GM18507 (cell line): ENCODE results near the gene HPS1.

Experiments used
- DNase-seq: peaks from one replicate; pipeline ENCODE4 v3.0.0; 2011; ENCODE audit warnings: low read depth; ENCODE audit not compliant: insufficient read length; ENCODE audit errors: extremely low spot score
- FAIRE-seq: peaks from 2 replicates; lab custom pipeline; 2011; peaks lifted over from hg19 to GRCh38; lab: Jason Lieb, UNC

HPS1 gene

GRCh38 chr10:98466861-98467505, 20.2 kb upstream of the HPS1 start:
- FAIRE-seq, result no peak
- DNase-seq, result no peak

DNA sequence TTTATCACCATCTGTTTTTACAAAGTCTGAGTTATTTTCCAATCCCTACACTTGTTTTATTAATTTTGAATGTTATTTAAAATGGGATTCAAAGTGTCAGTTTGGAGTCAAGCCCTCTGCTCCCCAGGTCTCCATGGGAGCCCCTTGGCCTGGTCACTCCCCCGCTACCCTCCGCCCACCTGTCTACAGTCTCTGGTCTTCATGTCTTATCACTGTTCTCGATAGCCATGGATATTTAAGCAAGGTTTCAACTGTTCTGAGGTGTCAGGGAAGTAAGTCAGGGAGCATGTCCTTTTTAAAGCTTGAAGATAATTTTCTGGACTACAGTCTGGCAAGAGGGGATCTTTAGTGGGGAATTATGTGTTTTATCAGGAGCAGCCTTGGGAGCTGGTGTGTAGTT, 19.1 kb upstream of the HPS1 start:
- no peak for FAIRE-seq

GRCh38 chr10:98463976-98464754, 17.4 kb upstream of the HPS1 start:
- no peak for DNase-seq
- no peak for FAIRE-seq

More for the DNA sequence above, 19.1 kb upstream of the HPS1 start:
- DNase-seq, result no peak

- FAIRE-seq (no peak), DNase-seq (no peak)
Measured at GRCh38 chr10:98463016-98463415, 16.3 kb upstream of the HPS1 start.

DNA sequence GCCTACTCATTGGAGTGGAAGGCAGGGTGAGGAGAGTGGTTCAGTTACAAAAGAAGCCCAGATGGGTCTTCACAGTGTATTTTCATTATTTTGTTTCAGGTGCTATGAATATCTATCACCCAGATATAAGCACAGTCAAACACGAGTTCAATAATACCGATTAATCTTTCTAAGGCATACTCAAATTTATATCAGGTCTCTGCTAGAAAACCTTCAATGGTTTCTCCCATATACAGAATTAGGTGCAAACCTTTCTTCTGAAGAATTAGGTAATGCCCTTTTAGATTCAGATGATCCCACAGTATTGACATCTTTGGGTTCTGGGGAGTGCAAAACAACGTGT, 14.7 kb upstream of the HPS1 start:
- no peak for DNase-seq
- no peak for FAIRE-seq

GRCh38 chr10:98460837-98461499, 14.2 kb upstream of the HPS1 start:
- DNase-seq (no peak), FAIRE-seq (no peak)

DNA sequence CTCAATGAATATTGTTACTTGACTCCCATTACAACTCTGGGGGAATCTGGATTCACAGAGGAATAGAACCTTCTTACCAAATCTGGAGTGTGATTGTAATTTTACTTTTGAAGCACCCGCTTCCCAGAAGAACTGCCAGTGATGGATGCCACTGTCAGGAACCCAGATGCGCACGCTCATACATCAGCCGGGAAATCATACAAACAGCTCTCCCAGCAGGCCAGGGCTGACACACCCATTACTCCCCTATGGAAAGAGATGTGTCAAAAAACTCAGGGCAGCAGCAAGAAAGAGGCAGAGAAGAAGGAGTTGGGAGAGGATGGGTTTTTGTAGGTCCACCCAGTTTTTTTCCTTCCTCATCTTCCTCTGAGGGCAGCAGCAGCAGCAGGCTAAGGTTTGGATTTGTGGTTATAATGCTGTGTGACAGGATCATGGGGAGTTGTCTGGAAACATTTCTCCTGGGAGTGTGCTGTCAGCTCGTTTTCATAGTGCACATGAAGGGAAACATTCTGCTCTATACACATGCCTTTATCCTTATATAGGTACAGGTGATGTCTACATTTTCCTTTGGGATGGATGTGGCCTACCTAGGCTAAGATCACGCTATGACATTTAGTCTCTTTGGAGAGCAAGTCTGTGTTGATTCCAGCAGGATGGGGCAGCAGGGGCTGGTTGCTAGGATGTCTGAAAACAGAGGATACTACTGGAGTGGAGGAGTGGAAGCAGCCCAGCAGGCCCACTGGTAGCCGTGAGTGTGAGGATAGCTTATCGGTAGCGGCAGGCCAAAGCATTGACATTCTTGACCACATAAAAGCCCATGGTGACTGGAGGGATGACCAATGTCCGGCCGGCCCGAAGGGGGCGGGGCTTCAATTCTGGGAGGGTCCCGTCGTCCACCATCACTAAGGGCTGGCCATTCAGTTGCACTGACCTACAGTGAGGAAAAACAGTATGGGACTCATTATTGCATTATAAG, 12.4 kb upstream of the HPS1 start:
- no peak for FAIRE-seq
- DNase-seq, result no peak

- no peak for FAIRE-seq
- DNase-seq, result no peak
Measured at GRCh38 chr10:98457721-98458120, 11.0 kb upstream of the HPS1 start.

DNA sequence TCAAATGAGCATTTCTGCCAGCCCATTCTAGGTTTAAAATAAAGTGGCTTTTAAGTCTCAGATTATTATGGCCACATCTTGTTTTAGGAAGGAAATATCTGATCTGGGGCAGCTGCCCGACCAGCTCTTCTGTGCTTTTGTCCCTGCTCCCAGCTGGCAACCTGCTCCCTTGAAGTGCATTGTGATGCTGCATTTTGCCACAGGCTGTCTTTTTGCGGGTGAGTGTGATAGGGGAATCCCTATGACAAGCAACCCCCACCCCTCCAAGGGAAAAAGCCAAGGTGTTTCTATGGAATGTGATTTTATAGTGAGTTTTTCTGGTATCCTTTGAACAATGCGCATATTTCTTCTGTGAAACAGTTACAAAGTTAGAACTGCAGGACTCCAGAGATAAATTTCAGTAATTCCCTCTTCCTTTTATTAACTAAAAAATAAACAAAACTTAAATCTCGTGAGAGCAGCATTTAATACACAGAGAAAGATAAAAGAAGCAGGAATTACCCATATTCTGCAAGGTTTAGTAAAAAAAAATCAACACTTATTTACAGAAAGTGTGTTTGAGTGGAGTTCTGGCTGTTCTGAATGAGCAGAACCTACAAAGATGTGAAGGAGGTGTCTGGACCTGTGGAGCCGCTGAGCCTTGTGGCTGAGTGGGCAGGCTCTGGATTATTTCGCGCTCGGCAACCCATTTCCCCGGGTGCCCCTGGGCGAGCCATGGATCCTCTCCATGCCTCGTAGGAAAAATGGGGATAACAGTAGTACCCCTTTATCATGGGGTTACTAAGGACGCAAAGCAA, 10.1 kb upstream of the HPS1 start:
- DNase-seq (no peak), FAIRE-seq (no peak)

- FAIRE-seq, result no peak
- DNase-seq, result no peak
Measured at GRCh38 chr10:98456043-98456570, 9.4 kb upstream of the HPS1 start.

DNA sequence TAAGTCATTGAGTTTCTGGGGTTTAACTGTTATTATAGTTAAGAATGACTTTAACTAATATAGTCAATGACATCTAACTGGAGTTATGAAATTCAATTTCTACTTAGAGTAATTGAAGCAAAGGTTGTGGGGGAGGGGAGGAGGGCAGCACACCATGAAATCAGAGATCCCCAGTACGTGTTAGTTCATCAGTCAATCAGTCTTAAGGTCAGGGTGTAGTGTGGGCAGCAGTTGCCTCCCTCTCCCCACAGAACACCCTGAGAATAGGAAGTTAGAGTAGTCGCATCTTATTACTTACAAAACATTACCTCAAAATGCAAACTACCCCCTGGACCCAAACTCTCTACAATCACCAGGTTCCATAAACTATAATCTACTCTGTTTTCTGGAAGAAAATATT, 7.0 kb upstream of the HPS1 start:
- FAIRE-seq (no peak), DNase-seq (no peak)

- no peak for FAIRE-seq
- no peak for DNase-seq
Measured at GRCh38 chr10:98450618-98451017, 3.9 kb upstream of the HPS1 start.

GRCh38 chr10:98449287-98449686, 2.6 kb upstream of the HPS1 start:
- no peak for FAIRE-seq
- no peak for DNase-seq

DNA sequence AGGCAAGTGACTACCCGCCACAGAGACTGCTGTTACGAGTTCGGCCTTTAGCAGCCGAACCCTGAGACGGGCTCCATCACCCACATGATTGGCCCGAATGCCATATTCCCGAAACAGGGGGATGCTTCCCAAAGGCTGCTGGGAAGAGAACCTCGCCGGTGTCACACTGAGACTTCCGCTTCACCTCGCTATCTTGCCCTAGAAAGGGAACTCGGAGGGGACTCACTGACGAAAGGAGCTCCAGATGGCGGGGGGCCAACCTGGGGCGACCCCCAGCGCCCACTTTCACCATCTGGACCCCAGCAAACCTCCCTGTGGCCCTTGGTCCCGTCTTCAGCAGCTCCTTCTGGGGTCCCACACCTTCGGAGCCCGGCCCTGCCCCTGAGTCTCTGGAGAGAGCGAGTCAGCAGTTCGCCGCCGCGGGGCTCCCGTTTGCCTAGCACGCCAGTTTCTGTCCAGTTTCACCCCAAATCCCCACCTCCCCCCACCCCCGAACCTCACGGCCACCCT, 529 bp downstream of the HPS1 start:
- DNase-seq (no peak), FAIRE-seq (peak; percentile 78)

DNA sequence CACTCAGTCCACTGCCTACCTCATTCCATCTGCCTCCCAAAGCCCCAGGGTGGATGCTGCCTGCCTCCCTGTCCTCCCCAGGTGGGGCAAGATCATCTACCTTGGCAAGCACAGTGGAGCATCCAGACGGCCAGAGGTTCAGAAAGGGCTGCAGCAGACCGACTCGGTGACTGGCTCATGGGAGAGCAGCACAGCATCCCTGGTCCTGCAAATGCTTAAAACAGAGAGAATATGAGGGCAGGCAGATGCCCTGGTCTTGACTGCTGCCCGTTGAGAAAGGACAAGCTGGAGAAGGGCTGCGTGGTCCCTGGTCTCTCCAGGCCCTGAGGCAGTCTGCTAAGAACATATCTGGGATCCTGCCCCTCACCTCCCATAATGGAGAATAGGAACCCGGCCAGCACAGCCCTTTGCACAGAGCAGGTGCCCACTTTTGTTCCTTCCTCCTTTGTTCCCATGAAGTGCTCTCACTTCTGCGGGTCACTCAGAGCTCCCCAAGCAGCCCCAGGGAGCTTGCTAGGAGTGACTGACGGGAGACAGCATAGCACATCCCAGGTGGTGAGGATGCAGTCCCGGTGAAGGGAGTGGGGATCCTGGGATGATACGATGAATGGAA, 1.4 kb downstream of the HPS1 start:
- DNase-seq (no peak), FAIRE-seq (no peak)

GRCh38 chr10:98444314-98445006, 2.3 kb downstream of the HPS1 start:
- FAIRE-seq (peak; percentile 12), DNase-seq (no peak)

- DNase-seq (no peak), FAIRE-seq (no peak)
Measured at GRCh38 chr10:98438715-98439114, 8.0 kb downstream of the HPS1 start.

DNA sequence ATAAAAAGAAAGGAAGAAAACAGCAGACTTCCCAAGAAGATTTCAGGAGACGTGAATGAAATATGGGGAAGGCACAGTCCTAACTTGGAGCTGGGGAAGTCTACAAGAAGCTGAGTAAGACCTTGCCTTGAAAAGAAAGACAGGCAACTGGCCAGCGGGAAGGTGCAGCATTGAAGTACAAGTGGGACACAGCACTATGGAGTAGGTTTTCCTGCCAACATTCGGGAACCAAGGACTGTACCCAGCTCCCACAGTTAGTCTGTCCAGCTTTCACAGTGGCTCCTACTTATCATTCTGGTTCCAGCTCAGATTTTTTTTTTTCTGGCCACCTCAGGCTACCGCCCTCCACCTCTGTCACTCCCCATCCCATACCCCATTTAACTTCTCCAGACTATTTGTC, 10.0 kb downstream of the HPS1 start:
- no peak for FAIRE-seq
- no peak for DNase-seq
